ENCODE data around the gene EHMT1. TPM values are rescaled to one million over a fixed set of nuclear protein-coding genes. Genes with fewer than 3 reads are reported as not detected.

EHMT1 gene
- total and polyA plus RNA-seq, 2 of the 13 experiments (the other 11 are each of a cell fraction or from before 2014, with no cell fraction given) = 23.0 to 27.1 TPM

- Histone ChIP-seq H3K79me2 (ENCODE audit: insufficient read depth, low read length) (no peaks in the 10 kb centered on the region), H4K20me1 (ENCODE audit: insufficient read depth, low read length) (no peaks in the 10 kb centered on the region), H3K27ac (ENCODE audit: extremely low read length, insufficient read depth, low read length) (no peak overlapping the region), H3K4me2 (ENCODE audit: low read depth, low read length) (no peak overlapping the region), H3K9ac (ENCODE audit: insufficient read depth, low read depth, low read length) (no peak overlapping the region), H3K36me3 (replicated peaks in 1 of 2; ENCODE audit: control insufficient read depth in 1 of 2, insufficient read depth in 2 of 2, low read length in 2 of 2) (peaks cover 4 to 42% of the 10 kb centered on the region in 2 experiments; a peak in 3 of 5 replicates), H3K4me3 (replicated peaks in 1 of 3; ENCODE audit: insufficient read depth in 1 of 3, low read depth in 2 of 3, low read length in 3 of 3) (no peak overlapping the region), H3K9me3 (ENCODE audit: low read length) (no peaks in the 10 kb centered on the region), H2AFZ (ENCODE audit: low read length) (no peak overlapping the region), H3K27me3 (ENCODE audit: control insufficient read depth in 1 of 2, insufficient read depth in 2 of 2, low read length in 2 of 2) (no peaks in the 10 kb centered on the region), H3K4me1 (ENCODE audit: insufficient read depth, low read length) (no peaks in the 10 kb centered on the region)
- POLR2A ChIA-PET = no interaction called here
- intact Hi-C loops (cut with micrococcal nuclease; ENCODE audit: unreplicated experiment) (no loop called here), in situ Hi-C loops (cut with HindIII; ENCODE audit: extremely low pct_ligation_motif_present, low pct_unique_long_range_greater_than_20kb) (no loop called here)
- no peak for TF ChIP-seq TGIF2 (CRISPR knock-in tag; IDR thresholded peaks at IDR 0.05)
- no peak for TF ChIP-seq ZBTB1 (CRISPR knock-in tag; IDR thresholded peaks at IDR 0.05; ENCODE audit: borderline replicate concordance)
- TF ChIP-seq ZFP36L1 (CRISPR knock-in tag; IDR thresholded peaks at IDR 0.05) = no peak
- no peak for TF ChIP-seq KLF15 (CRISPR knock-in tag; IDR thresholded peaks at IDR 0.05; ENCODE audit: borderline replicate concordance)
- BruUV-seq (replicated peaks) = no TSS peak
- FAIRE-seq (no peak), ATAC-seq (no peak), DNase-seq (ENCODE audit: low spot score) (no peak)
- CTCF ChIA-PET (ENCODE audit: low intra/inter-chr PET ratio, low total read pairs) = no interaction called here
- 97% methylated on average over 32 of the region's 66 CpGs for WGBS (ENCODE audit: low lambda C conversion rate)
Observed at GRCh38 chr9:137834846-137835546, 216.2 kb downstream of the EHMT1 start.

- Histone ChIP-seq H3K27me3 (ENCODE audit: control insufficient read depth in 1 of 2, insufficient read depth in 2 of 2, low read length in 2 of 2) (no peaks in the 10 kb centered on the region), H2AFZ (ENCODE audit: low read length) (no peak overlapping the region), H3K36me3 (replicated peaks in 1 of 2; ENCODE audit: control insufficient read depth in 1 of 2, insufficient read depth in 2 of 2, low read length in 2 of 2) (peaks cover 4 to 37% of the 10 kb centered on the region in 2 experiments; a peak in 3 of 5 replicates), H3K9ac (ENCODE audit: insufficient read depth, low read depth, low read length) (no peak overlapping the region), H3K4me2 (ENCODE audit: low read depth, low read length) (no peak overlapping the region), H3K4me3 (replicated peaks in 1 of 3; ENCODE audit: insufficient read depth in 1 of 3, low read depth in 2 of 3, low read length in 3 of 3) (no peak overlapping the region), H3K79me2 (ENCODE audit: insufficient read depth, low read length) (no peaks in the 10 kb centered on the region), H3K9me3 (ENCODE audit: low read length) (no peaks in the 10 kb centered on the region), H3K4me1 (ENCODE audit: insufficient read depth, low read length) (no peaks in the 10 kb centered on the region), H3K27ac (ENCODE audit: extremely low read length, insufficient read depth, low read length) (no peak overlapping the region), H4K20me1 (ENCODE audit: insufficient read depth, low read length) (no peaks in the 10 kb centered on the region)
- ChIA-PET POLR2A (no interaction called here), CTCF (ENCODE audit: low intra/inter-chr PET ratio, low total read pairs) (no interaction called here)
- in situ Hi-C loops (cut with HindIII; ENCODE audit: extremely low pct_ligation_motif_present, low pct_unique_long_range_greater_than_20kb) = no loop called here
- ATAC-seq (no peak), FAIRE-seq (no peak), DNase-seq (ENCODE audit: low spot score) (no peak)
- WGBS (ENCODE audit: low lambda C conversion rate) = 97% methylated on average over 21 of the region's 28 CpGs
- intact Hi-C loops (cut with micrococcal nuclease; ENCODE audit: unreplicated experiment) = no loop called here
- no peak for TF ChIP-seq ZNF263 (CRISPR knock-in tag; IDR thresholded peaks at IDR 0.05)
- peak; percentile 91; the same call in 1 of the 2 replicates for TF ChIP-seq CEBPB (IDR thresholded peaks at IDR 0.05; ENCODE audit: borderline replicate concordance, low read depth, low read length)
- peak; percentile 66; the same call in 1 of the 2 replicates for TF ChIP-seq CEBPG (CRISPR knock-in tag; IDR thresholded peaks at IDR 0.05)
- no TSS peak for BruUV-seq (replicated peaks)
Observed at GRCh38 chr9:137836151-137836830, 217.5 kb downstream of the EHMT1 start.

Data from HepG2 (cell line).